HG03558 (cell line): ENCODE data around the gene GLIPR1.
A peak's percentile ranks its signal among the peaks of the same experiment; 100 is the strongest.
"Not testable (repeated sequence)": the region's sequence is repeated elsewhere in the genome, so short reads cannot be mapped to it uniquely, and the experiment has no call there.

Experiments used
- ATAC-seq: cut with Tn5 transposase; IDR thresholded peaks from one replicate; pipeline ENCODE4 v1.9.1; 2021; ENCODE audit warnings: moderate number of reproducible peaks; ENCODE audit not compliant: unreplicated experiment; ENCODE audit errors: extremely low read depth

The GLIPR1 gene

GRCh38 chr12:75508159-75508558 lies 27.6 kb downstream of the GLIPR1 start:
- no peak for ATAC-seq

DNA sequence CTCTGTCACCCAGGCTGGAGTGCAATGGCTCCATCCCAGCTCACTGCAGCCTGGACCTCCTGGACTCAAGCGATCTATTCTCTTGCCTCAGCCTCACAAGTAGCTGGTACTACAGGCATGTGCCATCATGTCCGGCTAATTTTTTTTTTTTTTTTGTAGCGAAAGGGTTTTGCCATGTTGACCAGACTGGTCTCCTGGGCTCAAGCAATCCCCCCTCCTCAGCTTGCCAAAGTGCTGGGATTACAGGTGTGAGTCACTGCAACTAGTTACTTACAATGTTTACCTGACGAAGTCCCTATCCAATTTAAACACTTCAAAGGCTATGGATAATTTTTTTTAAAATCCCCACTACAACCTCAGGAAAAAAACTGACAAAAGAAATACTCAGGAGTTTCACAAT lies 29.1 kb downstream of the GLIPR1 start:
- ATAC-seq = no peak

DNA sequence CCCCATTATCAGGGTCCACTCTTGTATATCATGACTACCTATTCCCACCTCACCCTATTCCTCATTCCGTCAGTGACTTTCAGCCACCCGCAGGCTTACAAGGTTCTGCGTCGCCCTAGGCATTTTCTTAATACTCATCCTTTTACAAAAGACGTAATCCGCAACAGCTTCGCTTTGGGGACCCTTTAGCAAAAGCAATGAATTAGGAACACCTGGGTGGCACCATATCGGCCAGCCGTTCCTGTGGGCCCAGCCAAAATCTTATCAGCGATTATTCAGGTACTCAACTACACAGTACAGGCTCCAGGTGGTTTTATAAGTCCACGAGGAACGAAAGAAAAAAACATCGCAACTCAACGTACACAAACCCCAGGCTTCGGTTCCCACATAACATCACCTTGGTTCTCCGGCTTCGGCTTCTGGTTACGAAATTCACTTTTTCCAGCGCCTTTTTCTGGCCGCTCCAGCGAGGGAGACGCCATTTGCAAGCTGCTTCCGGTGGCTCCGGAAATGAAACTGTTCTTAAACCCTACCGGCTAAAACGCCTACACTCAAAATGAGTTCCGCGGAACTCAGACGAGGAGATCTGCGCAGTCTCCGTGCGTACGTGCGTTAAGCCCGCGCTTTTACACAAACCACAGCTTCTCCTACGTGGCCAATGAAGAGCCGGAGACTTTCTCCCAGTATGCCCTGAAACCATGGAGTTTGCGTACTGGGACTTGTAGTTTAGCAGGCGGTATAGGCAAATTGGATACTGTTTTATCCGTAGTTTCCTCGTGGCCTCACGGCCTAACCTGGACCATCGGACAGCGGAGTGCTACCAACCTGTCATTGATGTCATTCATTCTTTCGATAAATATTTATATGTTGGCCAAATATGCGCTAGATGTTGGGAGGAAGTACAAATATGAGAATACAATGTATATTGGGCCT lies 30.8 kb downstream of the GLIPR1 start, which contains the start of gene KRR1:
TSS of gene KRR1 (minus strand) at position 494 of the 933 bp plus-strand sequence. CDS start at position 482, 12 bp downstream.
- peak; percentile 94 for ATAC-seq

DNA sequence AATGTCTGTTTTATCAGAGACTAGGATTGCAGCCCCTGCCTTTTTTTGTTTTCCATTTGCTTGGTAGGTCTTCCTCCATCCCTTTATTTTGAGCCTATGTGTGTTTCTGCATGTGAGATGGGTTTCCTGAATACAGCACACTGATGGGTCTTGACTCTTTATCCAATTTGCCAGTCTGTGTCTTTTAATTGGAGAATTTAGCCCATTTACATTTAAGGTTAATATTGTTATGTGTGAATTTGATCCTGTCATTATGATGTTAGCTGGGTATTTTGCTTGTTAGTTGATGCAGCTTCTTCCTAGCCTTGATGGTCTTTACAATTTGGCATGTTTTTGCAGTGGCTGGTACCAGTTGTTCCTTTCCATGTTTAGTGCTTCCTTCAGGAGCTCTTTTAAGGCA lies 40.7 kb downstream of the GLIPR1 start:
- ATAC-seq = not testable (repeated sequence)

- ATAC-seq = not testable (repeated sequence)
Observed at GRCh38 chr12:75522124-75522523, 41.6 kb downstream of the GLIPR1 start.

GRCh38 chr12:75525263-75525662 lies 44.7 kb downstream of the GLIPR1 start:
- ATAC-seq = no peak

GRCh38 chr12:75526655-75527511 lies 46.3 kb downstream of the GLIPR1 start:
- ATAC-seq = peak; percentile 86

GRCh38 chr12:75528272-75528671 lies 47.7 kb downstream of the GLIPR1 start:
- ATAC-seq = no peak

- no peak for ATAC-seq
Observed at GRCh38 chr12:75528692-75529091, 48.1 kb downstream of the GLIPR1 start.

DNA sequence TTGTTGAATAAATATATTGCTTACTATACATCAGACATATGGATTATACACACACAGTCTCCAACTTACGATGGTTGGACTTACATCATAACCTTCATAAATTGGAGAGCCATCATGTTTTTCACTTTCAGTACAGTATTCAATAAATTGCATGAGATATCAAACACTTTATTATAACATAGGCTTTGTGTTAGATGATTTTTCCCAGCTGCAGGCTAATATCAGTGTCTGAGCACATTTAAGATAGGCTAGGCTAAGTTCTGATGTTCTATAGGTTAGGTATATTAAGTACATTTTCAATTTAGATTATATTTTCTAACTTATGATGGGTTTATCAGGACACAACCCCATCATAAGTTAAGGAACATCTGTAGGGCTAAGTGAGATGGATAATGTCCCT lies 48.8 kb downstream of the GLIPR1 start:
- ATAC-seq = no peak

DNA sequence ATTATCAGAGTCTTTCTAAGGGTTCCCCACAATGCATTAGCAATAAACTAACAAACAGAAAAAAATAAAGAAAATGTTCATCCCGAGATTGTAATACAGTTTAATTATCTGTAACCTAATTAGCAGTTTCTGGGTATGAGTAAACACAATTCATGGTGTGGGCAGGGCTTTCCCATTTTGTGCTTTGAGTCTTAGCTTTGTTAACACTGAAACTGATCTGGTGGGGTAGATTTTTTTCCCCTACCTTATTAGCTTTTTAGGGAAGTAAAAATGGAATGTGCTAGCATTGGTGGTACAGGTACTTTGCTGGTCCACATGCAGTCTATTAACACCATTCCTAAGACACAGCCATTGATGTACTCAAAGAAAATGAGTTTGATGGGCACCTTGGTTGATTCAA lies 49.3 kb downstream of the GLIPR1 start:
- ATAC-seq = no peak

GRCh38 chr12:75533239-75533638 lies 52.7 kb downstream of the GLIPR1 start:
- ATAC-seq = no peak

GRCh38 chr12:75539889-75540288 lies 59.3 kb downstream of the GLIPR1 start:
- no peak for ATAC-seq

- no peak for ATAC-seq
Observed at GRCh38 chr12:75542942-75543341, 62.4 kb downstream of the GLIPR1 start.

- no peak for ATAC-seq
Observed at GRCh38 chr12:75543529-75543928, 63.0 kb downstream of the GLIPR1 start.

GRCh38 chr12:75545636-75546035 lies 65.1 kb downstream of the GLIPR1 start:
- ATAC-seq = no peak

GRCh38 chr12:75548879-75549278 lies 68.3 kb downstream of the GLIPR1 start:
- ATAC-seq = no peak

DNA sequence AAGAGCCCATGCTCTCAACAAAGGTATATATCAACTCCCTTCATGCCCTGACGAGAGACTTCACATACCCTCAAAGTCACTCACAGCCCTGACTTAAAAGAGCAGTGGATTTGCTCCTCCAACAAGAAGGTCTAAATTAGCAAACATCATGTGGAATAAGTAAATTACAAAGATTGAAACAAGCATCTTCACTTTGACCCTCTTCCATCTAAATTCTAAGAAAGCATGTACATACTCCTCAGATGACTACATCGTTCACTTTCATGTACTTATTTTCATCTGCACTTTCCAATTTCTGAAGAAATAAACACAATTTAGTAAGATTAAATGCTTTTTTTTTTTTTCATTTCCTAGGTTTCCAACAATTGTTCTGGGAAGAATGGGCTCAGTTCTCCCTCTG lies 69.4 kb downstream of the GLIPR1 start:
- ATAC-seq = no peak

- no peak for ATAC-seq
Observed at GRCh38 chr12:75550401-75551240, 70.1 kb downstream of the GLIPR1 start.

DNA sequence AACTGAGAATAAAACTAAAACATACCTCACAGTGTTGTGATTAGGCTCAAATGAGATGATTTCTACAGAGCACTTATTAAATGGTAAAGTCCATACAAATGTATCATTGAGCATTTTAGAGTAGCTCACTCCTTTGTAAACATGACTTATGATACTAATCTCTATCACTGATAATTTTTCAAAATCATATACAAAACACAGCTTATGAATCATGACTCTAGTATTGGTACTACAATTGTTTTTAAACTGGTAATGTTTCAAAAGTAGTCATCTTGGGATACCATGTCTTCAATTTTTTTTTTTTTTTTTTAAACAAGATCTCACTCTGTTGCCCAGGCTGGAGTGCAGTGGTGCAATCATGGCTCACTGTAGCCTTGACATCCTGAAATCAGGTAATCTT lies 70.9 kb downstream of the GLIPR1 start:
- no peak for ATAC-seq
